HL-60 (cell line): ENCODE measurements around the gene CHI3L1.

ENCODE experiments used
- SPI1 ChIP-seq: IDR thresholded peaks from 2 replicates; pipeline ENCODE4 v1.6.1; 2012; ENCODE audit warnings: low read depth, mild to moderate bottlenecking, borderline replicate concordance
- TF ChIP-seq, protein P1 (sequence below): IDR thresholded peaks from 2 replicates; pipeline ENCODE4 v1.6.1; 2012; ENCODE audit warnings: low read depth; ENCODE audit not compliant: insufficient replicate concordance

DNA sequence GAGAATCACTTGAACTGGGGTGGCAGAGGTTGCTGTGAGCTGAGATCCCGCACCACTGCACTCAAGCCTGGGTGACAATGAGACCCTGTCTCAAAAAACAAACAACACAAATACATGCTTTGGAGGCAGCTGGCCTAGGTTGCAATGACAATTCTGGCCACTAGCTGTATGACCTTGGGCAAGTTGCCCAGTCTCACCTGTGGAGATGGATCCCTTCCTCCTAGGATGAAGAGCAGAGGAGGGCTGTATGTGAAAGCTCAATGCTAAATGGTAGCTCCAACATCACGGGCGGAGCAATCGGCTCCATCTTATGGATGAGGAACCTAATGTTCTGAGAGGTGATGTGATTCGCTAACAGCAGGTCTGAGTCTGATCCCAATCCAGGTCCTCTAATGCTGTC lies 38.4 kb downstream of the CHI3L1 start:
- TF ChIP-seq, protein P1, sequence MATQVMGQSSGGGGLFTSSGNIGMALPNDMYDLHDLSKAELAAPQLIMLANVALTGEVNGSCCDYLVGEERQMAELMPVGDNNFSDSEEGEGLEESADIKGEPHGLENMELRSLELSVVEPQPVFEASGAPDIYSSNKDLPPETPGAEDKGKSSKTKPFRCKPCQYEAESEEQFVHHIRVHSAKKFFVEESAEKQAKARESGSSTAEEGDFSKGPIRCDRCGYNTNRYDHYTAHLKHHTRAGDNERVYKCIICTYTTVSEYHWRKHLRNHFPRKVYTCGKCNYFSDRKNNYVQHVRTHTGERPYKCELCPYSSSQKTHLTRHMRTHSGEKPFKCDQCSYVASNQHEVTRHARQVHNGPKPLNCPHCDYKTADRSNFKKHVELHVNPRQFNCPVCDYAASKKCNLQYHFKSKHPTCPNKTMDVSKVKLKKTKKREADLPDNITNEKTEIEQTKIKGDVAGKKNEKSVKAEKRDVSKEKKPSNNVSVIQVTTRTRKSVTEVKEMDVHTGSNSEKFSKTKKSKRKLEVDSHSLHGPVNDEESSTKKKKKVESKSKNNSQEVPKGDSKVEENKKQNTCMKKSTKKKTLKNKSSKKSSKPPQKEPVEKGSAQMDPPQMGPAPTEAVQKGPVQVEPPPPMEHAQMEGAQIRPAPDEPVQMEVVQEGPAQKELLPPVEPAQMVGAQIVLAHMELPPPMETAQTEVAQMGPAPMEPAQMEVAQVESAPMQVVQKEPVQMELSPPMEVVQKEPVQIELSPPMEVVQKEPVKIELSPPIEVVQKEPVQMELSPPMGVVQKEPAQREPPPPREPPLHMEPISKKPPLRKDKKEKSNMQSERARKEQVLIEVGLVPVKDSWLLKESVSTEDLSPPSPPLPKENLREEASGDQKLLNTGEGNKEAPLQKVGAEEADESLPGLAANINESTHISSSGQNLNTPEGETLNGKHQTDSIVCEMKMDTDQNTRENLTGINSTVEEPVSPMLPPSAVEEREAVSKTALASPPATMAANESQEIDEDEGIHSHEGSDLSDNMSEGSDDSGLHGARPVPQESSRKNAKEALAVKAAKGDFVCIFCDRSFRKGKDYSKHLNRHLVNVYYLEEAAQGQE, result no peak
- TF ChIP-seq SPI1, result no peak
